GM23338 (cell line): ENCODE results near the gene NWD2. TPM values are rescaled to one million over a fixed set of nuclear protein-coding genes. Genes with fewer than 3 reads are reported as not detected.

Experiments used
- ATAC-seq: fragments of 200-7000 bp; cut with Tn5 transposase; 3 replicates; pipeline ENCODE4 v1.9.1; 2020
- DNase-seq: peaks from one replicate; pipeline ENCODE4 v3.0.0-alpha.2; 2015; ENCODE audit warnings: low spot score
- H2AFZ ChIP-seq: fragments of 200-600 bp; sonication (generic); 2 replicates; pipeline ENCODE4 v1.8.0; 2016; ENCODE audit warnings: antibody characterized with exemption, mild to moderate bottlenecking, moderate library complexity
- H3F3A ChIP-seq: fragments of 200-600 bp; sonication (generic); replicated peaks from 2 replicates; pipeline ENCODE4 v1.8.0; 2017; ENCODE audit warnings: antibody characterized with exemption, mixed run types, low read depth
- H3K27ac ChIP-seq: fragments of 200-600 bp; sonication (generic); 2 replicates; pipeline ENCODE4 v1.6.1; 2016; ENCODE audit warnings: low read depth
- H3K27me3 ChIP-seq: fragments of 200-600 bp; sonication (generic); 2 replicates; pipeline ENCODE4 v1.8.0; 2016; ENCODE audit warnings: mild to moderate bottlenecking, mixed run types, moderate library complexity; ENCODE audit not compliant: insufficient read depth
- H3K36me3 ChIP-seq: fragments of 200-600 bp; sonication (generic); 2 replicates; pipeline ENCODE4 v1.8.0; 2016; ENCODE audit warnings: mild to moderate bottlenecking; ENCODE audit not compliant: insufficient read depth
- H3K4me1 ChIP-seq: fragments of 200-600 bp; sonication (generic); 2 replicates; pipeline ENCODE4 v1.8.0; 2016; ENCODE audit warnings: mild to moderate bottlenecking, moderate library complexity; ENCODE audit not compliant: insufficient read depth
- H3K4me2 ChIP-seq: fragments of 200-600 bp; sonication (generic); 2 replicates; pipeline ENCODE4 v1.7.1; 2017; ENCODE audit warnings: mixed run types
- H3K4me3 ChIP-seq: fragments of 200-600 bp; sonication (generic); 2 replicates; pipeline ENCODE4 v1.6.1; 2016; ENCODE audit warnings: mixed run types
- H3K79me2 ChIP-seq: fragments of 200-600 bp; sonication (generic); replicated peaks from 2 replicates; pipeline ENCODE4 v1.8.0; 2017; ENCODE audit warnings: mild to moderate bottlenecking; ENCODE audit not compliant: insufficient read depth
- H3K9me2 ChIP-seq: fragments of 200-600 bp; sonication (generic); 2 replicates; pipeline ENCODE4 v1.8.0; 2017; ENCODE audit not compliant: insufficient read depth
- H4K20me1 ChIP-seq: fragments of 200-600 bp; sonication (generic); replicated peaks from 2 replicates; pipeline ENCODE4 v1.8.0; 2017; ENCODE audit warnings: mild to moderate bottlenecking; ENCODE audit not compliant: insufficient read depth
- H3K27ac Mint-ChIP-seq: 2 replicates; pipeline ENCODE4 v1.8.0; 2020; ENCODE audit warnings: inconsistent platforms, mild to moderate bottlenecking, moderate library complexity, mixed read lengths
- H3K27me3 Mint-ChIP-seq: 3 replicates; pipeline ENCODE4 v1.8.0; 2022; ENCODE audit warnings: low read depth, mild to moderate bottlenecking, moderate library complexity, mixed read lengths, inconsistent platforms; ENCODE audit not compliant: insufficient read depth, poor library complexity
- H3K36me3 Mint-ChIP-seq: 3 replicates; pipeline ENCODE4 v1.8.0; 2021; ENCODE audit warnings: low read depth, mild to moderate bottlenecking, inconsistent platforms, moderate library complexity, mixed read lengths
- H3K4me1 Mint-ChIP-seq: 3 replicates; pipeline ENCODE4 v1.8.0; 2020; ENCODE audit warnings: mild to moderate bottlenecking, inconsistent platforms, mixed read lengths
- H3K4me3 Mint-ChIP-seq: 3 replicates; pipeline ENCODE4 v1.8.0; 2021; ENCODE audit warnings: moderate library complexity, mild to moderate bottlenecking, inconsistent platforms, mixed read lengths
- H3K9me3 Mint-ChIP-seq: 3 replicates; pipeline ENCODE4 v1.8.0; 2020; ENCODE audit warnings: moderate library complexity, mild to moderate bottlenecking, inconsistent platforms, mixed read lengths
- CREB1 ChIP-seq: fragments of 250-450 bp; sonication (Bioruptor Pico); IDR thresholded peaks from 2 replicates; pipeline ENCODE4 v1.5.0; 2020; ENCODE audit warnings: low read depth, mild to moderate bottlenecking, moderate library complexity
- EZH2 ChIP-seq: fragments of 200-600 bp; sonication (generic); IDR thresholded peaks from one replicate; pipeline ENCODE4 v1.8.0; 2017; ENCODE audit warnings: antibody characterized with exemption, mild to moderate bottlenecking, low read depth; ENCODE audit not compliant: unreplicated experiment
- EZH2phosphoT487 ChIP-seq: fragments of 200-600 bp; sonication (generic); IDR thresholded peaks from one replicate; pipeline ENCODE4 v1.8.1; 2018; ENCODE audit warnings: antibody characterized with exemption; ENCODE audit not compliant: unreplicated experiment
- JUNB ChIP-seq: IDR thresholded peaks from one replicate; pipeline ENCODE4 v1.6.1; 2016; ENCODE audit warnings: antibody characterized with exemption; ENCODE audit not compliant: unreplicated experiment
- NANOG ChIP-seq: IDR thresholded peaks from 2 replicates; pipeline ENCODE4 v1.6.1; 2016; ENCODE audit warnings: antibody characterized with exemption, borderline replicate concordance
- POLR2AphosphoS5 ChIP-seq: IDR thresholded peaks from 2 replicates; pipeline ENCODE4 v1.6.1; 2016; ENCODE audit warnings: antibody characterized with exemption, low read depth
- STAT1 ChIP-seq: IDR thresholded peaks from one replicate; pipeline ENCODE4 v1.6.1; 2016; ENCODE audit warnings: antibody characterized with exemption; ENCODE audit not compliant: unreplicated experiment
- ZNF114 ChIP-seq: fragments of 250-450 bp; sonication (Bioruptor Pico); IDR thresholded peaks from 2 replicates; pipeline ENCODE4 v1.5.0; 2020; ENCODE audit warnings: mild to moderate bottlenecking, moderate library complexity
- ZNF331 ChIP-seq: fragments of 250-450 bp; sonication (Bioruptor Pico); IDR thresholded peaks from 2 replicates; pipeline ENCODE4 v1.5.0; 2020; ENCODE audit warnings: low read depth, mild to moderate bottlenecking, moderate library complexity
- polyA plus RNA-seq: library from polyadenylated mRNA; unstranded; fragments of >200 nt; fragmentation: Nextera tagmentation; extraction: Ambion mirVana; gene quantifications from 2 replicates; pipeline ENCODE4 v1.2.1, GENCODE V29; 2016
- total RNA-seq: library from RNA; depleted of rRNA; stranded (reverse); fragments of >200 nt; shearing (Covaris generic); gene quantifications from 2 replicates; pipeline ENCODE4 v1.2.3, GENCODE V29; 2014
- TF ChIP-seq, protein P1 (sequence below): IDR thresholded peaks from 2 replicates; pipeline ENCODE4 v1.6.1; 2016; ENCODE audit warnings: antibody characterized with exemption
- TF ChIP-seq, protein P2 (sequence below): fragments of 250-450 bp; sonication (Bioruptor Pico); IDR thresholded peaks from 2 replicates; pipeline ENCODE4 v1.5.0; 2020; ENCODE audit warnings: mild to moderate bottlenecking, moderate library complexity
- TF ChIP-seq, protein P3 (sequence below), 2 experiments: fragments of 200-600 bp in 1 of 2; sonication (generic) in 1 of 2; conservative IDR thresholded peaks; 2 replicates each; pipeline versions ENCODE4 v1.5.1 to v1.6.1; 2016 to 2017; ENCODE audit warnings: antibody characterized with exemption in 2 of 2, low read depth in 2 of 2, mild to moderate bottlenecking in 2 of 2, moderate library complexity in 1 of 2

NWD2 gene
- total and polyA plus RNA-seq, 2 experiments from 2014 or later: 0.07 TPM; not detected in 1

DNA sequence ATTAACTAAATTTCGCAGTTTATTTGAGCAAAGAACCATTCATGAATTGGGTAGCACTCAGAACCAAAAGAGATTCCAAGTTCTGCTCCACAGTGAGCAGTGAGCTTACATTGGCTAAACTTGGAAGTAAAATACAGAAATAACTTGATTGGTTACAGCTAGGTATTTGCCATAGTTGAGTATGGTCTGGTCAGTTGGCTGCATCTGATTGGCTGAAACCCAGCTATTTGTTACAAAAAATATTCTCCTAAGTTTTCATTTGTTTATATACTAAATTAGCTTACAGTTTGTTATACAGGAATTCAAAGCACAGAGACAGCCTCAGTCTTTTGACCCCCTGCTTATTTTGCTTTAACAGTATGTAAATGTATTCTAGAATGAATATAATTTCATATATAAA lies 226.6 kb downstream of the NWD2 start (continued):
- TF ChIP-seq, protein P1, sequence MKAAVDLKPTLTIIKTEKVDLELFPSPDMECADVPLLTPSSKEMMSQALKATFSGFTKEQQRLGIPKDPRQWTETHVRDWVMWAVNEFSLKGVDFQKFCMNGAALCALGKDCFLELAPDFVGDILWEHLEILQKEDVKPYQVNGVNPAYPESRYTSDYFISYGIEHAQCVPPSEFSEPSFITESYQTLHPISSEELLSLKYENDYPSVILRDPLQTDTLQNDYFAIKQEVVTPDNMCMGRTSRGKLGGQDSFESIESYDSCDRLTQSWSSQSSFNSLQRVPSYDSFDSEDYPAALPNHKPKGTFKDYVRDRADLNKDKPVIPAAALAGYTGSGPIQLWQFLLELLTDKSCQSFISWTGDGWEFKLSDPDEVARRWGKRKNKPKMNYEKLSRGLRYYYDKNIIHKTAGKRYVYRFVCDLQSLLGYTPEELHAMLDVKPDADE: no peak
- no peak for TF ChIP-seq POLR2AphosphoS5
- TF ChIP-seq EZH2phosphoT487: no peak

- no peak for DNase-seq
- Histone ChIP-seq H3K36me3 (no peaks in the 10 kb centered on the region), H3K79me2 (no peaks in the 10 kb centered on the region), H4K20me1 (no peaks in the 10 kb centered on the region), H3K9me2 (peaks cover 4% of the 10 kb centered on the region), H3K27me3 (no peaks in the 10 kb centered on the region), H3K27ac (no peak overlapping the region), H3K4me1 (no peaks in the 10 kb centered on the region), H3K4me2 (no peak overlapping the region), H2AFZ (no peak overlapping the region), H3F3A (no peaks in the 10 kb centered on the region), H3K4me3 (no peak overlapping the region)
- no peaks in the 10 kb centered on the region for H3K4me1 Mint-ChIP-seq
- no peaks in the 10 kb centered on the region for H3K36me3 Mint-ChIP-seq
- no peak for ATAC-seq
- no peaks in the 10 kb centered on the region for H3K9me3 Mint-ChIP-seq
- no peak overlapping the region for H3K4me3 Mint-ChIP-seq
- H3K27ac Mint-ChIP-seq: no peak overlapping the region
- H3K27me3 Mint-ChIP-seq: no peaks in the 10 kb centered on the region
- TF ChIP-seq, protein P2, sequence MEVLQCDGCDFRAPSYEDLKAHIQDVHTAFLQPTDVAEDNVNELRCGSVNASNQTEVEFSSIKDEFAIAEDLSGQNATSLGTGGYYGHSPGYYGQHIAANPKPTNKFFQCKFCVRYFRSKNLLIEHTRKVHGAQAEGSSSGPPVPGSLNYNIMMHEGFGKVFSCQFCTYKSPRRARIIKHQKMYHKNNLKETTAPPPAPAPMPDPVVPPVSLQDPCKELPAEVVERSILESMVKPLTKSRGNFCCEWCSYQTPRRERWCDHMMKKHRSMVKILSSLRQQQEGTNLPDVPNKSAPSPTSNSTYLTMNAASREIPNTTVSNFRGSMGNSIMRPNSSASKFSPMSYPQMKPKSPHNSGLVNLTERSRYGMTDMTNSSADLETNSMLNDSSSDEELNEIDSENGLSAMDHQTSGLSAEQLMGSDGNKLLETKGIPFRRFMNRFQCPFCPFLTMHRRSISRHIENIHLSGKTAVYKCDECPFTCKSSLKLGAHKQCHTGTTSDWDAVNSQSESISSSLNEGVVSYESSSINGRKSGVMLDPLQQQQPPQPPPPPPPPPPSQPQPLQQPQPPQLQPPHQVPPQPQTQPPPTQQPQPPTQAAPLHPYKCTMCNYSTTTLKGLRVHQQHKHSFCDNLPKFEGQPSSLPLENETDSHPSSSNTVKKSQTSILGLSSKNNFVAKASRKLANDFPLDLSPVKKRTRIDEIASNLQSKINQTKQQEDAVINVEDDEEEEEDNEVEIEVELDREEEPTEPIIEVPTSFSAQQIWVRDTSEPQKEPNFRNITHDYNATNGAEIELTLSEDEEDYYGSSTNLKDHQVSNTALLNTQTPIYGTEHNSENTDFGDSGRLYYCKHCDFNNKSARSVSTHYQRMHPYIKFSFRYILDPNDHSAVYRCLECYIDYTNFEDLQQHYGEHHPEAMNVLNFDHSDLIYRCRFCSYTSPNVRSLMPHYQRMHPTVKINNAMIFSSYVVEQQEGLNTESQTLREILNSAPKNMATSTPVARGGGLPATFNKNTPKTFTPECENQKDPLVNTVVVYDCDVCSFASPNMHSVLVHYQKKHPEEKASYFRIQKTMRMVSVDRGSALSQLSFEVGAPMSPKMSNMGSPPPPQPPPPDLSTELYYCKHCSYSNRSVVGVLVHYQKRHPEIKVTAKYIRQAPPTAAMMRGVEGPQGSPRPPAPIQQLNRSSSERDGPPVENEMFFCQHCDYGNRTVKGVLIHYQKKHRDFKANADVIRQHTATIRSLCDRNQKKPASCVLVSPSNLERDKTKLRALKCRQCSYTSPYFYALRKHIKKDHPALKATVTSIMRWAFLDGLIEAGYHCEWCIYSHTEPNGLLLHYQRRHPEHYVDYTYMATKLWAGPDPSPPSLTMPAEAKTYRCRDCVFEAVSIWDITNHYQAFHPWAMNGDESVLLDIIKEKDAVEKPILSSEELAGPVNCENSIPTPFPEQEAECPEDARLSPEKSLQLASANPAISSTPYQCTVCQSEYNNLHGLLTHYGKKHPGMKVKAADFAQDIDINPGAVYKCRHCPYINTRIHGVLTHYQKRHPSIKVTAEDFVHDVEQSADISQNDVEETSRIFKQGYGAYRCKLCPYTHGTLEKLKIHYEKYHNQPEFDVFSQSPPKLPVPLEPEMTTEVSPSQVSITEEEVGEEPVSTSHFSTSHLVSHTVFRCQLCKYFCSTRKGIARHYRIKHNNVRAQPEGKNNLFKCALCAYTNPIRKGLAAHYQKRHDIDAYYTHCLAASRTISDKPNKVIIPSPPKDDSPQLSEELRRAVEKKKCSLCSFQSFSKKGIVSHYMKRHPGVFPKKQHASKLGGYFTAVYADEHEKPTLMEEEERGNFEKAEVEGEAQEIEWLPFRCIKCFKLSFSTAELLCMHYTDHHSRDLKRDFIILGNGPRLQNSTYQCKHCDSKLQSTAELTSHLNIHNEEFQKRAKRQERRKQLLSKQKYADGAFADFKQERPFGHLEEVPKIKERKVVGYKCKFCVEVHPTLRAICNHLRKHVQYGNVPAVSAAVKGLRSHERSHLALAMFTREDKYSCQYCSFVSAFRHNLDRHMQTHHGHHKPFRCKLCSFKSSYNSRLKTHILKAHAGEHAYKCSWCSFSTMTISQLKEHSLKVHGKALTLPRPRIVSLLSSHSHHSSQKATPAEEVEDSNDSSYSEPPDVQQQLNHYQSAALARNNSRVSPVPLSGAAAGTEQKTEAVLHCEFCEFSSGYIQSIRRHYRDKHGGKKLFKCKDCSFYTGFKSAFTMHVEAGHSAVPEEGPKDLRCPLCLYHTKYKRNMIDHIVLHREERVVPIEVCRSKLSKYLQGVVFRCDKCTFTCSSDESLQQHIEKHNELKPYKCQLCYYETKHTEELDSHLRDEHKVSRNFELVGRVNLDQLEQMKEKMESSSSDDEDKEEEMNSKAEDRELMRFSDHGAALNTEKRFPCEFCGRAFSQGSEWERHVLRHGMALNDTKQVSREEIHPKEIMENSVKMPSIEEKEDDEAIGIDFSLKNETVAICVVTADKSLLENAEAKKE (CRISPR knock-in tag): no peak
- TF ChIP-seq STAT1: no peak
- no peak for TF ChIP-seq POLR2AphosphoS5
- TF ChIP-seq JUNB: no peak
- TF ChIP-seq ZNF114 (CRISPR knock-in tag): no peak
- TF ChIP-seq, protein P1: no peak
- TF ChIP-seq EZH2phosphoT487: no peak
- no peak for TF ChIP-seq CREB1 (CRISPR knock-in tag)
- no peak for TF ChIP-seq EZH2
- TF ChIP-seq, protein P3, sequence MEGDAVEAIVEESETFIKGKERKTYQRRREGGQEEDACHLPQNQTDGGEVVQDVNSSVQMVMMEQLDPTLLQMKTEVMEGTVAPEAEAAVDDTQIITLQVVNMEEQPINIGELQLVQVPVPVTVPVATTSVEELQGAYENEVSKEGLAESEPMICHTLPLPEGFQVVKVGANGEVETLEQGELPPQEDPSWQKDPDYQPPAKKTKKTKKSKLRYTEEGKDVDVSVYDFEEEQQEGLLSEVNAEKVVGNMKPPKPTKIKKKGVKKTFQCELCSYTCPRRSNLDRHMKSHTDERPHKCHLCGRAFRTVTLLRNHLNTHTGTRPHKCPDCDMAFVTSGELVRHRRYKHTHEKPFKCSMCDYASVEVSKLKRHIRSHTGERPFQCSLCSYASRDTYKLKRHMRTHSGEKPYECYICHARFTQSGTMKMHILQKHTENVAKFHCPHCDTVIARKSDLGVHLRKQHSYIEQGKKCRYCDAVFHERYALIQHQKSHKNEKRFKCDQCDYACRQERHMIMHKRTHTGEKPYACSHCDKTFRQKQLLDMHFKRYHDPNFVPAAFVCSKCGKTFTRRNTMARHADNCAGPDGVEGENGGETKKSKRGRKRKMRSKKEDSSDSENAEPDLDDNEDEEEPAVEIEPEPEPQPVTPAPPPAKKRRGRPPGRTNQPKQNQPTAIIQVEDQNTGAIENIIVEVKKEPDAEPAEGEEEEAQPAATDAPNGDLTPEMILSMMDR (conservative IDR thresholded peaks at IDR 0.05; ENCODE audit: low read depth in 2 of 2): no peak
- TF ChIP-seq ZNF331 (CRISPR knock-in tag): no peak
- no peak for TF ChIP-seq NANOG
Observed at GRCh38 chr4:37471971-37472370, 227.4 kb downstream of the NWD2 start.
